GM19328 (cell line): Measurements from ENCODE around the gene RAMACL.
"Not testable (repeated sequence)": the region's sequence is repeated elsewhere in the genome, so short reads cannot be mapped to it uniquely, and the experiment has no call there.

Experiments
- ATAC-seq: cut with Tn5 transposase; IDR thresholded peaks from one replicate; pipeline ENCODE4 v1.9.1; 2021; ENCODE audit warnings: mild to moderate bottlenecking, moderate library complexity; ENCODE audit not compliant: unreplicated experiment

The RAMACL gene

GRCh38 chr6:166597711-166598440, 11.4 kb upstream of the RAMACL start:
- ATAC-seq = no peak

DNA sequence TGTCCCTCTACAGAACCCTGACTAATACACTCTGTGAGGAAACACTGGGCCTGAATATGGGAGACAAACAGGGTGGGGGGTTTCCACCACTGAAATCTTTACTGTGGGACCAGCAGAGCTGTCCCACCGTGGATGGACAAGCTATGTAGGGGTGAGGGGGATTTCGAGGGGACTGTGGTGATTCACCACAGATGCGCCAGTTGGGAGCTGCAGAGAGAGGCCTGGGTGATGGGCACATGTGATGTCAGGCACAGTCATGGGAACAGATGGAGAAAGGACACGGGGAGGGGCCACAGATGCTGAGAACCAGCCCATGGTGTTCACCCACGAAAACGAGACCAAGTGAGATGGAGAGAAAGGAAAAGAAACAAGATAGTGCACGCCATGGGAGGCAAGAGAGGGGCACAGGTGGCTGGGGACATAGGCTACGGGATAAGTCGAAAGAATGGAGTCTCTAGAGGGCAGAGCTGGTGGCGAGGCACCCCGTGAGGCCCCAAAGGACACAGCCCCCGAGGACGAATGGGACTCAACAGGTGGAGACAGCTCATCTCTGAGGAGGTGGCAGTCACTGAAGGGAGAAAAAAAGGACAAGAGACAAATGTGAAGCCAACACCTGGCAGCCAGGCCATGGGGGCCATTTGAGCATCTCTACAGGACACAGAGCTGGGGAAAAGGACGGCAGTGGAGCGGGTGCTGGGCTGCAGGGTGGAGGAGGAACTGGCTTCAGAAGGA, 10.5 kb upstream of the RAMACL start:
- ATAC-seq = no peak

GRCh38 chr6:166595949-166596348, 9.5 kb upstream of the RAMACL start:
- ATAC-seq = no peak

GRCh38 chr6:166595061-166595780, 8.7 kb upstream of the RAMACL start:
- no peak for ATAC-seq

- ATAC-seq = no peak
Measured at GRCh38 chr6:166592821-166593220, 6.3 kb upstream of the RAMACL start.

DNA sequence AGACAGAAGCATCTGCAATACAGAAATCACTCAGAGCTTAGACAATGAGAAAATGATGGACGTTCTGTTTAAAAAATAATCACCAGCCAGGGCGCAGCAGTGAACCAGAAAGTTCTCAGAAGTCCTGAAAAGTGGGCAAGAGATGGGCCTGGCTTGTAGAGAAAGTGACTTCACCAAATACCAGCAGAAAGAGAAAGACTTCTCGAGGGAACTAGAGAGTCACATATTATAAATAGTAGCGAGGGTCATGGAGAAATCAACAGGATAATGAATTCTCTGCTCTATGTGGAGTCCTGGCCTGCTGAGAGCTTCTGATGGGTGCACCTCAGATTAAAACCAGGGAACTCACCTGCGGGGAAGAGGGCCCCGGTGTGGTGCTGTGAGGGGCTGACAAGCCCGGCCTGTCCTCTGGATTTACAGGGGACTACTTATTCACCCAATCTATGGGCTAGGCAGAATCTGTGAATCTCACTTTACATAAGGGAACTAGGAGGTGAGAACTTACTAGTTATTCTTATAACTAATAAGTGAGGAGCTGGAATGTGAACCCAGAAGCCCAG, 5.6 kb upstream of the RAMACL start:
- no peak for ATAC-seq

DNA sequence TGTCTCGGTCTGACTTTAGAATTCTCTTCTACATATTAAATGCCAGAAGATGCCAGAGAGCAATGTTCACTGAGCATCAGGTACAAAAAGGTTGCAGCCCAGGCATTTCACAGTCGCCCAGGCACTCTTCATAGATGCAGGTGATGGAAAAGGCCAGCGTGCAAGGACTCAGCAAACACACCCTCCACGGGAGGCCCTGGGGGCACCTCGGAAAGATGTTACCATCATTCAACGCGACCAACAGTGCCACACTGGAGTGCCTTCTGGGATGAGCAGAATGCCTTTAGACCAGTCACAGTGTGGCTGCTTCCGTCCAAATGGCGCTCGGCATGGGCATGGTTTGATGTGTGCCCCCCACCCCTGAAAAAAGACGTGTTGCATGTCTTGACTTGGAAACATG, 4.5 kb upstream of the RAMACL start:
- no peak for ATAC-seq

GRCh38 chr6:166589786-166590574, 3.5 kb upstream of the RAMACL start:
- no peak for ATAC-seq

DNA sequence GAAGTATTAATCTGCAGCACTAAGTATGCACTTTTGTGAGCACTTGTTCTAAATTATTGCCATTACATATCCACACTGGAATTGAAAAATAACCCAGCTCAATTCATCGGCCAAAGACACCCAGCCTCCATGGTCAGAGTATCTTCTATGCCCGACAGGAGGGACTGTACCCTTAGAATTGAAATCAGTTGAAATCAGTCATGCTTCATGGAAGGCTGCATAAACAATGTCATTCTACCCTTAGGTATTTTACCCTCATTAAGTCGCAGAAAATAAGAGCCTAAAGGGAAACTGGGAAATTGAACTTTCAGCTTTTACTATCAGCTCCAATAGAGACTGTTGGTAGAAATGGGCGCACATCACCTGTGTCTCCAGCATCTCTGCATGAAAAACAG, 2.9 kb upstream of the RAMACL start:
- ATAC-seq = no peak

- no peak for ATAC-seq
Measured at GRCh38 chr6:166588691-166589336, 2.3 kb upstream of the RAMACL start.

DNA sequence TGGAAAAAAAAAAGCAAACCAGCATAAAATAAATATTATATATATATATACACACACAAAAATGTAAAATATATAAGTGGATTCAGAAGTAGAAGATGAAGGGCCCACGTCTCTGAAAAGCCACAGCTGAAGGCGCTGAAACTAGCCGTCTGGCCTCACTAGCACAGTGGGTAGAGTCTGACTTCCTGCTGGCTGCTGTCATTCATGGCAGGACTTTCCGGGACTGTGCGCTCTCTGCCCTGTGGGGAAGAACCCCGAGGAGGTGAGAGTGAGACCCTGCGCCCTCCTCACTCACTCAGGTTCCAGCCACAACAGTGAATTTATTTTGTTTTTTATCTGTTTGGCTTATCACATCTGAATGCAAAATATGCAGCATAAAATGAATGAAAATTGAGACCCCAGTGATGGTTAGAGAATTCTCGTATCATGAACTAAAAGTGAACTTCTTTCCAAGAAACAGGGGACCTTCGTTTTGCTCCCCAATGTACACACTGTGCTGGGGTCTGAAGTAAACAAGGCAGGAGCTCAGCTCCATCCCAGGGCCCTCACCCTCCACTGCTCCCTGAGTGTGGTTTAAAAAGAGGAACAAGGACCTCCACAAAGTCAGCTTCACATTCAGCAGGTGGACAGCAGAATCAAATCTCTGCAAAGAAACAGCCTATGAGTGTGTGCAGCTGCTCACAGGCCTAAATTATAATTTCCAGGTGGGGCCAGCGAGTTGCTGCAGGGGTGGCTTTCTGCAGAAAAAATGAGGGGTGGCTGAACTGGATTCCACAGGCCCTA, 1.3 kb upstream of the RAMACL start:
- ATAC-seq = peak; percentile 72

DNA sequence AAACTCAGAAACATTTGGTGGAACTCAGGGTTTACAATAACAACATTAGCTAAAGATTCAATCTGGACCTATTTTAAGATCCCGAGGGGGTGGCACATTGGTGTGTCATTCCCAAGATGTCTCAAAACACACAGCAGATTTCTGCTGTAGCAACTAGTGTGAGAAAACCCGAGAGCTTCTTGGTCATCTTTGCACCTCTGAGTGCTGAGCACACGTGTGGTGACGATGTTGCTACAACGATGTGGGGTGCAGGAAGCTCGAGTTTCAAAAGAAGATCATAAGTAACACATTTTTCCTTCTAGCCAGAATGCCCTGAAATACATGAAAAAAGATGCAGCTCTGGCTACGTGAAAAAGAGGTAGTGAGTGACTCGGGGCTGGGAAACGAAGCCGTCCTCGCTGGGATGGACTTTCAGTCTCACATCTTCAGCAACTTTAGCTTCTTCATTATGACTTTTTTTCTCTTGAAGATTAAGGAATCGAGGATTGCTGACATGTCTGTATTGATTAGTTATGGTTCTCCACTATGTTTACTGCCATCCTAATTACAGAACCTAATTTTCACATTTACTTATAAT, 1.5 kb downstream of the RAMACL start:
- ATAC-seq = no peak

- no peak for ATAC-seq
Measured at GRCh38 chr6:166584155-166584554, 2.3 kb downstream of the RAMACL start.

GRCh38 chr6:166583230-166583965, 3.1 kb downstream of the RAMACL start:
- no peak for ATAC-seq

DNA sequence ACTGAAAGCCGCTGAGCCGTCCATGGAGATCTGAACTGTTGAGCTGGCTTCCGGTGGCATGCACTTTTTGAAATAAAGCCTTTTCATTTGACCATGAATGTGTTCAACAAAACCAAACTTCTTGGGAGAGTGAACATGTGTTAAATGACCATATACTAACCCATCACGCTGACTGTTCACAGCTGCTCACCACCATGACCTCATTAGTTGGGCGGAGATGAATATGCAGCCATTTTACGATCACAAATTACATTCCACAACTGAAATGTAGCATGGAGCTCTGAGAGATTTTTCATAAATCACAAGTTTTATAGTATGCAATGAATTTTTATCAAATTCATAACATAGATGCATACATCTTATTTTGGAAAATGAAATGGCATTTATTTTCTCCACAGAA, 4.2 kb downstream of the RAMACL start:
- ATAC-seq = no peak

GRCh38 chr6:166581801-166582200, 4.7 kb downstream of the RAMACL start:
- not testable (repeated sequence) for ATAC-seq

- no peak for ATAC-seq
Measured at GRCh38 chr6:166581091-166581511, 5.4 kb downstream of the RAMACL start.
